Measurements from ENCODE around the gene NEK6. TPM values are rescaled to one million over a fixed set of nuclear protein-coding genes. Genes with fewer than 3 reads are reported as not detected.

Gene NEK6
- total and polyA plus RNA-seq, 2 of the 8 experiments (the other 6 are each of a cell fraction or from before 2014, with no cell fraction given): 17.7 to 19.7 TPM

GRCh38 chr9:124351672-124352468 is 94.1 kb downstream of the NEK6 start (continued):
- TF ChIP-seq USF2 (IDR thresholded peaks at IDR 0.05; ENCODE audit: low read length): no peak

Data from H1 (cell line).